Measurements from ENCODE around the gene AKTIP. TPM values are rescaled to one million over a fixed set of nuclear protein-coding genes. Genes with fewer than 3 reads are reported as not detected.

AKTIP gene
- total RNA-seq, 1 experiment from 2014 or later = 26.1 TPM

- BruUV-seq (replicated peaks) = no TSS peak
- ChIA-PET CTCF (interaction anchor here (0.6 kb wide), 1 partner anchor 46 kb away, joined by 3 read pairs; no protein-coding TSS in a partner anchor), POLR2A (no interaction called here)
- peak overlapping the region; percentile 77 for H3K27ac ChIP-seq (ENCODE audit: low read length)
- TF ChIP-seq CTCF (IDR thresholded peaks at IDR 0.05) = no peak
- no peak for TF ChIP-seq SIN3A (IDR thresholded peaks at IDR 0.05; ENCODE audit: borderline replicate concordance, insufficient read depth, low read depth, low read length)
- no peak for TF ChIP-seq POLR2AphosphoS5 (IDR thresholded peaks at IDR 0.05; ENCODE audit: low read depth, low read length)
- no peak for TF ChIP-seq TCF7L2 (IDR thresholded peaks at IDR 0.05; ENCODE audit: low read depth, low read length)
- no peak for TF ChIP-seq REST (IDR thresholded peaks at IDR 0.05; ENCODE audit: insufficient read depth in 1 of 2, low read depth in 2 of 2, low read length in 1 of 2)
- intact Hi-C loops (cut with micrococcal nuclease; ENCODE audit: unreplicated experiment) = no loop called here
- no peaks in the 10 kb centered on the region for H3K27me3 ChIP-seq (ENCODE audit: control insufficient read depth, insufficient read depth, low read length)
- peaks cover 18% of the 10 kb centered on the region for H3K4me1 ChIP-seq (ENCODE audit: control insufficient read depth, insufficient read depth, low read length)
- H3K9me3 ChIP-seq (ENCODE audit: control insufficient read depth, insufficient read depth, low read depth, low read length) = no peaks in the 10 kb centered on the region
- peak overlapping the region; percentile 49 to 61 for H3K4me3 ChIP-seq (ENCODE audit: low read depth in 2 of 2, low read length in 2 of 2)
- DNase-seq (ENCODE audit: low read depth, low spot score) (no peak), ATAC-seq (no peak)
- H3K36me3 ChIP-seq (ENCODE audit: control insufficient read depth, insufficient read depth, low read length) = peaks cover 7% of the 10 kb centered on the region; the same call in 1 of the 2 replicates
- in situ Hi-C loops (cut with HindIII; ENCODE audit: low pct_unique_long_range_greater_than_20kb, low sequenced_read_pairs) = no loop called here
Observed at GRCh38 chr16:53503991-53504663, 1.1 kb upstream of the AKTIP start.

- Histone ChIP-seq H3K27ac (ENCODE audit: low read length) (peak overlapping the region; percentile 75; the same call in 1 of the 2 replicates), H3K9me3 (ENCODE audit: control insufficient read depth, insufficient read depth, low read depth, low read length) (no peaks in the 10 kb centered on the region), H3K4me3 (ENCODE audit: low read depth in 2 of 2, low read length in 2 of 2) (peak overlapping the region; percentile 61 to 70), H3K27me3 (ENCODE audit: control insufficient read depth, insufficient read depth, low read length) (no peaks in the 10 kb centered on the region), H3K4me1 (ENCODE audit: control insufficient read depth, insufficient read depth, low read length) (peaks cover 18% of the 10 kb centered on the region), H3K36me3 (ENCODE audit: control insufficient read depth, insufficient read depth, low read length) (peaks cover 7% of the 10 kb centered on the region; the same call in 1 of the 2 replicates)
- BruUV-seq (replicated peaks) = no TSS peak
- ChIA-PET CTCF (interaction anchor here (0.6 kb wide), 1 partner anchor 46 kb away, joined by 3 read pairs; no protein-coding TSS in a partner anchor), POLR2A (interaction anchor here (0.7 kb wide), 1 partner anchor 28 kb away, joined by 7 read pairs; no protein-coding TSS in a partner anchor)
- in situ Hi-C loops (cut with HindIII; ENCODE audit: low pct_unique_long_range_greater_than_20kb, low sequenced_read_pairs) (no loop called here), intact Hi-C loops (cut with micrococcal nuclease; ENCODE audit: unreplicated experiment) (no loop called here)
- no peak for TF ChIP-seq TCF7L2 (IDR thresholded peaks at IDR 0.05; ENCODE audit: low read depth, low read length)
- no peak for TF ChIP-seq CTCF (IDR thresholded peaks at IDR 0.05)
- no peak for TF ChIP-seq REST (IDR thresholded peaks at IDR 0.05; ENCODE audit: insufficient read depth in 1 of 2, low read depth in 2 of 2, low read length in 1 of 2)
- peak; percentile 79 for TF ChIP-seq POLR2AphosphoS5 (IDR thresholded peaks at IDR 0.05; ENCODE audit: low read depth, low read length)
- ATAC-seq (peak; percentile 96), DNase-seq (ENCODE audit: low read depth, low spot score) (peak; percentile 97)
Observed at GRCh38 chr16:53503270-53503923, 388 bp upstream of the AKTIP start.

Data from Panc1 (cell line).